GM12873 (cell line): ENCODE data around the gene MYO1G.

ENCODE experiments used
- CTCF ChIP-seq: IDR thresholded peaks from 2 replicates; pipeline ENCODE4 v1.5.1; 2012; ENCODE audit warnings: low read depth, mild to moderate bottlenecking, moderate library complexity, low read length, control low read depth; ENCODE audit not compliant: insufficient read depth; ENCODE audit errors: missing control alignments

Gene MYO1G

DNA sequence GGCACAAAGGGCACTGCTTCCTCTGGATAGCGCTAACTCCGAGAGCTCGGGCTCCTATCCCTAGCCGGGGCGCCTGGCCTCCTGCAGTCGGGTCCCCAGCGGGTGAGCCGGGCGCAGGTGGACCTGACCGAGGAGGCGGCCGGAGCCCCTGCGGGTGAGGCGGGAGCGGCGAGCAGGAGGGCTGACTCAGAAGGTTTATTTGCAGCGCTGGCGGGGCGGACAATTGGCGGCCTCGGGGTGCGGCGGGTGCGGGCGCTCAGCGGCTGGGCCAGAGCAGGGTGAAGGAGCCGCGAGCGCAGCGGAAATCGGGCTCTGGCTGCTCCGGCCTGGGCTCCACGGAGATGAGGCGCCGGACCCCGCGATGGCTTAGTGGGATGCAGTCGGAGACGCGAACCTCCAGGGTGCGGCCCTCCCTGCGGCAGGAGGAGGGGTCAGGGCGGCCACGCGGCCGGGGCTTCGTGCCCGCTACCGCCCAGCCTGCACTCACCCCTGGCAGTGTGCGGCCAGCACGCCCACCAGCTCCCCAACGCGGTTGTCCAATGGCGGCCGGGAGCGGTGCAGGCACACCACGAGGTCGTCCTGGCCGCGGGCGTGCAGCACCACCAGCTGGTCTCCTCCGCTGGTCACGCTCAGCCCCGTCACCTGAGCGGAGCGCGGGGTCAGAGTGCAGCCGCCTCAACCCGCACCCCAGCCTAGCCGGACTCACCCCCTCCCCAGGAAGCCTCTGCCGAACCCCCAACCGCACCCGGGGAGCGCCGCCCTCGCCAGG lies 16.1 kb downstream of the MYO1G start:
- no peak for TF ChIP-seq CTCF

DNA sequence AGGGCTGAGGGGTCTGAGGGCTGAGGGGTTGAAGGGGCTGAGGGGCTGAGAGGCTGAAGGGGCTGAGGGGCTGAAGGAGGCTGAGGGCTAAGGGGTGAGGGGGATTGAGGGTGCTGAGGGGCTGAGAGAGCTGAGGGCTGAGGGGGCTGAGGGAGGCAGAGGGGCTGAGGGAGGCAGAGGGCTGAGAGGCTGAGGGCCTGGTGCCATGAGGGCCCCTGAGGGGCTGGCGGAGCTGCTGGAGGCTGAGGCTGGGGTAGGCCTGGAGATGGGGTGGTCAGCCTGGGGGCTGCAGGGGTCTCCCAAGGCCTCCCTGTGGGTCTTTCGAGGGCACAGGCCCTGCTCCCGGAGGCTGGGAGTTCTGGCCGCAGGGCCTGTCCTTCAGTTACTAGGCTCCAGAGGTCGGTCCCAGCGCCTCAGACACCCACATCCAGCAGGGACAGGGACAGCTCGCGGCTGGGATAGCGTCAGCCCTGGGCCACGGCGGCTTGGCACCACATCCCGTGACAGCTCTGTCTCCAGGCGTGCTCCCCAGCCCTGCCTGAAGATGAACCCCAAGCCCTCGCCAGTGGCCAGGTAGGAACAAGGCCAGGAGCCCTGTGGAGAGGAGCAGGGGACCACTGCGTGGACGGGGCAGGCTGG lies 16.9 kb downstream of the MYO1G start:
- no peak for TF ChIP-seq CTCF

GRCh38 chr7:44960011-44960580 lies 18.7 kb downstream of the MYO1G start:
- no peak for TF ChIP-seq CTCF

GRCh38 chr7:44959433-44959951 lies 19.3 kb downstream of the MYO1G start:
- TF ChIP-seq CTCF = no peak

GRCh38 chr7:44958645-44959344 lies 20.0 kb downstream of the MYO1G start:
- TF ChIP-seq CTCF = no peak

DNA sequence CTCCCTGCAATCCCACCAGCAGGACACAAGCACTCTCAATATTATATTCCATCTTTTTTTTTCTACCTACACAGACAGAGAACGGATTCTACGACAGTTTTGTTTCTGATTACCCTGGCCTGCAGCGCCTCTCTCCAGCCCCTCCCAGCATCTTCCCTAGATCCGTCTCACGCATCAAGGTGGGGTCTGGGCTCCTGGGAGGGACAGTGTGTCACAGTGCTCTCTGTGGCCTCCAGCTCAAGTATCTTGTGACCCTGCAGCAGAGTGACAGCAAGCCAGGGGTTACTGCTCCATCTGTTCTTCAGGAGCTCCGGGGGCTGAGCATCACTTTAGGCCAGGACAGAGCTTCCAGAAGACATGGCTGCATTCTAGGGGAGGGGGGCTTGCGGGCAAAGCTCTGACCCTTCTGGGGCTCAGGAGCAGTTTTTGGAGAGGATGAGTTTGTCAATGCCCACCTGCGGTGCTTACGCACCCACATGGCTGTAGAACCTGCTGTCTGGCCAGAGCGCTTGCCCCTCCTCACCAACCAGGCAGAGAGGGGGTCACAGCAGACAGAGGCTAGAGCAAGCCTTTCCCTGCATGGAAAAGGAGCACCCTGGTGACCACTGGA lies 22.6 kb downstream of the MYO1G start:
- TF ChIP-seq CTCF = no peak
